Inferior parietal cortex (tissue), 1 donor: ENCODE measurements around the gene RFC5.
"Not testable (repeated sequence)": the region's sequence is repeated elsewhere in the genome, so short reads cannot be mapped to it uniquely, and the experiment has no call there.

Experiments used
- DNase-seq: peaks from one replicate; pipeline ENCODE4 v3.0.0-alpha.2; 2016; ENCODE audit errors: extremely low spot score

RFC5 gene

DNA sequence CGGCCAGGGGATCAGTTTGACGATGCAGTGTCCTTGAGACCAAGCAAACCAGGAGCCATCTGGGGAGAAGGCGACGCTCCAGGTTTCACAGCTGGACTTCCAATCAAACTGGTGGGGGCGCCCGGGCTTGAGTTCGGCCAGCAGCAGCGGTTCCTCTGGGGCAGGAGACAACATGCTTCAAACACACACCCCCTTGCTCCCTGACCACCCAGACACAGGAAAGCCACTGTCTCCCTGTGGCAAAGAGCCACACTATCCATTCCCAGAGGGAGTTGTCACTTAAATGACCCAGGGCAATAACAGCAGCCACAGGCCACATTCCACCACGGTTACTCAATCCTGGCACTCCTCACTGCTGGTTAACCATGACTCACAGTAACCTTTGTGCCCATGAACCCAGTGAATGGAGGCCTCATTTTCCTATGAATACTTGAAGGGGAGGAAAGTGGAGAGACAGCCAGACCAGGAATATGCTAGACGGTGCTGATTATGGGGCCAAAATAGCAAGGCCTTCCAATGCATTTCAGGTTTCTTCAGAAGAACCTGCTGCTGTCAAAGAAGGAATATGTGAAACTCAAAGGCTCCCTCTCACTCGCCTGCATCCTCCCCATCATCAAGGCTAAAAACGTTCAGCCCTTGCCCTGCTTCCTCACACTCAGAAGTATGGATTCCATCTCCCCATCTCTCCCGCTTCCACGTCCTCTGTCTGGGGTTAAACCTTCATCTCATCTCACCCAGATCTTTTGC lies 36.0 kb downstream of the RFC5 start:
- DNase-seq, result no peak

DNA sequence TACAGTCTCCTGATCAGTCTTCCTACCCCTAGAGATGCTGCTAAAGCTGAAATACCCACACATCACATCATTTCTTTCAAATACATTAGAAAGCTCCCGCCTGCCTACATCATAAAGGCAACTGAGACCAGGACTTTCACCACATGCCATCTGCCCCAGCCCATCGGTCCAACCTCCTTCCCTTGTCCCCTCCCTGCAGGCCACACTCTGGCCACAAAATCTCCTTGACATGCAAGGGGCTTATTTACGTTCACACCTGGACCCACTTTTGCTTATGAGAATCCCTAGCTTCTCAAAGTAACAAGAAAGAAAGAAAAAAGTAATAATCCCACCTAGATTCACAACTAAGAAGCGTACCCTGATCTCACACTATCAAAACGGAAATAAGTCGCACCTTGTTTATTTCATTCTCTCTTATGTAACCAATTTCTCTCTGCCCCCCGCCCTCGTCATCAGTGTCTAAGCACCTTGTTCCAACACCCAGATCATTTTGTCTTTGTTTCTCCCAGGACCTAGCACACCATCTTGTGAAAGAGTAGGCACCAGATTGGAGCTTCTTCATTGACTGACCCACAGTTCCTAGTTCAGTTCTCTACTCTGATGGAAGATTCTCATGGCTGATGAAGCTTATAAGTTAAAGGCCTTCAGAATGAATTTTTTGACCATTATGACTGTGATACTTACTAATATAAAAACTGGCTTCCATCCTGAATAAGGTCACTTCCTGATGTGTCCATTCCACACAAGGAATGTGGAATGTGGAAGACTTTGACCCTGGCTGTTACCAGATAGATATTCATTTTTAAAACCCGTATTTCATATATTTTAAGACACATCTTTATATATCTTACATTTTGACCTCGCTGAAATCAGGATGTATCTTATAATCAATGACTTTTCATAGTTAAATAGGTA lies 36.8 kb downstream of the RFC5 start:
- no peak for DNase-seq

DNA sequence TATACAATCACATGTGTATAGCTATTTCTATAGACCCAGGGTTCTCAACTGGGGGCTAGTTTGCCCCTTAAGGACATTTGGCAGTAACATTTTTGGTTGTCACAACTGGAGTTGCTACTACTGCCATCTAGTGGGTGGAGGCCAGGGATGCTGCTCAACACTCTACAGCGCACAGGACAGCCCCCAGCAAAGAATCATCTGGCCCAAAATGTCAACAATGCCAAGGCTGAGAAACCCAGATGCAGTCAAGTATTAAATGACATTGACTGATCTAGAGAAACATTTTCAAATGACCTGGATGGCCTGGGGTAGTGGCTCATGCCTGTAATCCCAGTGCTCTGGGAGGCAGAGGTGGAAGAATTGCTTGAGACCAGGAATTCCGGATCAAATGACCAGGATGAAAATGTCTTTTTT lies 38.6 kb downstream of the RFC5 start:
- DNase-seq, result no peak

DNA sequence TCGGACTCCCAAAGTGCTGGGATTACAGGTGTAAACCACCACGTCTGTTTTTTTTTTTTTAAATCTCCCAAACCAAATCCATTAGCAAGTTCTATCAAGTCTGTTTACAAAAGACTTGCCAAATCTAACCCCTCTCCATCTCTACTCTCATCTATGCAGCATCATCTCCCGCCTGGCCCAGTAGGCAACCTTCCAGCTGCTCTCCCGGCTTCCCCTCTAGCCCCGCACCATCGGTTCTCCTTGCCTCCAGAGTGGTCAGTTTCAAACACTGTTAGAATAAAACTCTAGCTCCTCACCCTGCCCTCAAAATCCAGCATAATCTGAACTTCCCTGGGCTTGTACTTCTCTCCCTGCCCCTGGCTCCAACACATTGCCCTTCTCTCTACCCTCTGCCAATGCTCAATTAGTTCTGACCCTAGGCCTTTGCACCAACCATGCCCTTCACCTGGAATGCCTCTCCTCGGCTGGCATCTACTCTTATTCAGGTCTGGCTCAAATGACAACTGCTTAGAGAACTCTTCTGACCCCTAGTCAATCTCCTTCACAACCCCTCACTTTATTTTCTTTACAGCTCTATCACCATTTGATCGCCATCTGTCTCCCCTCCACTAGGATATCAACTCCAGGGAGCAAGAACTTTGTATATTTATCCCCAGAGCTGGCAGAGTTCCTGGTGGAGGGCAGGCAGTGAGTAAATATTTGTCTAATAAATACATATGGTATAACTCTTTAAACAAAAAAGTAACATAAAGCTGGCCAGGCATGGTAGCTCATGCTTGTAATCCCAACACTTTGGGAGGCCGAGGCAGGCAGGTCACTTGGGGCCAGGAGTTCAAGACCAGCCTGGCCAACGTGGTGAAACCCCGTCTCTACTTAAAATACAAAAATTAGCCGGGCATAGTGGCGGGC lies 39.6 kb downstream of the RFC5 start:
- DNase-seq, result no peak

DNA sequence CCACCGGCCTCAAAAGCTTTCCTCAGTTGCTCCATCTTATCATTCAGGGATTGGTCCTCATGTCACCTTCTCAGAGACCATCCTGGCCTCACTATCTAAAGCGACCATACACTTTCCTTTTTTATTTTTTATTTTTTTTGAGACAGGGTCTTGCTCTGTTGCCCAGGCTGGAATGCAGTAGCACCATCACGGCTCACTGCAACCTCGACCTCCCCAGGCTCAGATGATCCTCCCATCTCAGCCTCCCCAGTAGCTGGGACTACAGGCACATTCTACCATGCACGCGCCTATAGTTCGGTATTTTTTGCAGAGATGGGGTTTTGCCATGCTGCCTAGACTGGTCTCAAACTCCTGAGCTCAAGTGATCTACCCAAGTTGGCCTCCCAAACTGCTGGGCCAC lies 41.7 kb downstream of the RFC5 start:
- DNase-seq, result no peak

DNA sequence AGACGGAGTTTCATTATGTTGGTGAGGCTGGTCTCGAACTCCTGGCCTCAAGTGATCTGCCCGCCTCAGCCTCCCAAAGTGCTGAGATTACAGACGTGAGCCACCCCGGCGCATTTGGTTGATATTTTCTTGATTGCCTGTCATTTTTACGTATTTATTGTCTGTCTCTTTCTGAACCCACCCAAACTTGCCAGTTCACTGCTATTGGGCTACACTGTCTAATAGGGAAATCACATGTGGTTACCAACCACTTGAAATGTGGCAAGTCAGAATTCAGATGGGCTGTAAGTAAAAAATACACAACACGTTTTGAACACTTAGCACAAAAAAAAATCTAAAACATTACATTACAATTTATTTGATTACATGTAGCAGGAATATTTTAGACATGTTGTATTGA lies 42.4 kb downstream of the RFC5 start:
- DNase-seq, result no peak

DNA sequence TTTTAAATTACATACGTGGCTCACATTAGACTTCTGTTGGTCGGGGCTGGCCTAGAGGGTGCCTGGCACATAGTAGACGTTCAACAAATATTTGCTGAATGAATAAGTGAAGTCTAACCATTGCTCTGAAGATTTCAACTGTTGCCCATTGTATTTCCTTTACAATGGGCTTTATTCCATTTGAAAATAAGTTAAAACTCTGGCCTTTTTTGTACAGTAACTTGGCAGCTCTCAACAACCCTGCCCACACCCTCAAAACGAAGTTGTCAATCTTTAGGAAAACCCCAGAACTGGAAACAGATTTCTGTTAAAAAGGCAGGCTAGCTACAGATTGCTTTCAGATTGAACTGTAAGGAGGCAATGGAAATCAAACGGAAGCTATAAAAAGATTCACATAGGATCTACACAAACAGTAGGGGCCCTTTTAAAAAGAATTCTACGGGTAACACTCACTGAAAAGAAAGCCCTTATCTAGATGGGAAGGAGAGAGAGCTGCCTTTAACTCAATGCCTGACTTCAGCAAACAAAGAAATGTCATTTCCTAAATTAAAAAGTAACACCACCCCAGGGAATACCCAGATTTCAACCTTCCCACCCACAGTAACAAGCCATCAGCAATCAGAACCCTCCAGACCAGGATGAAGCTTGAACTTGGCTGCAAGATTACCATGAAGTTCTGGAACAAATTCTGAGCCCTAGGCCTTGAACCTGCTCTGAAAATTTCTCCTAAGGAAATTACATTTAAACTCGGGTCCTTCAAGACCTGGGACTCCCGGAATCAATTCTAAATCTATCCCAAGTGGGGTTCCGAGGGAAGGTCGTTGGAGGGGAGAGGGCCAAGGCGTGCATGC lies 43.1 kb downstream of the RFC5 start:
- no peak for DNase-seq

DNA sequence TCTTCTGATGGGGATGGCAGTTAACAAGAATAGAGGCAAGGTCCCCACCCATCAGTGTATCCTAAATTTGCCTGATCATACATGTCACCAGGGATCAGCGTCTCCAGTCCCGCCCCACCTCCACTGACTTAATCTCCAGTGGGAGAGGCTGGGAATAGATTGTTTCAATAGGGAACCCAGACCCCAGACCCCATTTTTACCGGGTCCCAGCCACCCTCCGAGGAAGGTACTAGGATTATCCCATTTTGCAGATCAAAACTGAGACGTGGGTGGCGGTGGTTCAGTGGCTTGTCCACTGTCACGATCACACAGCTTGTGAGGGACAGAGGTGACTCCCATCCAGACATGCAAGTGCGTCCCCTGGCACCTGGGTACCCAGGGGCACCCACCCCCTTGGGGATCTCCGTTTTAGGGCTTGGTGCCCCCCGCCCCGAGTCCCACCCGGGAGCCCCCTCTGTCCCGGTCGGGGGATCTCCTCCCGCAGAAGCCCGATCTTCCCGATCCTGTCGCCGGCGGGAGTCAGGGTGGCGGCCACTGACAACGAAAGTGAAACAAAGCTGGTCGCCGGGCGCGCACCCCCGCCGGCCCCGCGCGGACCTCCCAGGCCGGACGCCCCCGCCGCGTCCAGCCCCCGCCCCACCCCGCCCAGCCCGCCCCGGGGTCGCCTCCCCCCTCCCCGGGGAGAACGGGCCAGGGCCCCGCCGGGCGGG lies 44.0 kb downstream of the RFC5 start:
- DNase-seq, result no peak

DNA sequence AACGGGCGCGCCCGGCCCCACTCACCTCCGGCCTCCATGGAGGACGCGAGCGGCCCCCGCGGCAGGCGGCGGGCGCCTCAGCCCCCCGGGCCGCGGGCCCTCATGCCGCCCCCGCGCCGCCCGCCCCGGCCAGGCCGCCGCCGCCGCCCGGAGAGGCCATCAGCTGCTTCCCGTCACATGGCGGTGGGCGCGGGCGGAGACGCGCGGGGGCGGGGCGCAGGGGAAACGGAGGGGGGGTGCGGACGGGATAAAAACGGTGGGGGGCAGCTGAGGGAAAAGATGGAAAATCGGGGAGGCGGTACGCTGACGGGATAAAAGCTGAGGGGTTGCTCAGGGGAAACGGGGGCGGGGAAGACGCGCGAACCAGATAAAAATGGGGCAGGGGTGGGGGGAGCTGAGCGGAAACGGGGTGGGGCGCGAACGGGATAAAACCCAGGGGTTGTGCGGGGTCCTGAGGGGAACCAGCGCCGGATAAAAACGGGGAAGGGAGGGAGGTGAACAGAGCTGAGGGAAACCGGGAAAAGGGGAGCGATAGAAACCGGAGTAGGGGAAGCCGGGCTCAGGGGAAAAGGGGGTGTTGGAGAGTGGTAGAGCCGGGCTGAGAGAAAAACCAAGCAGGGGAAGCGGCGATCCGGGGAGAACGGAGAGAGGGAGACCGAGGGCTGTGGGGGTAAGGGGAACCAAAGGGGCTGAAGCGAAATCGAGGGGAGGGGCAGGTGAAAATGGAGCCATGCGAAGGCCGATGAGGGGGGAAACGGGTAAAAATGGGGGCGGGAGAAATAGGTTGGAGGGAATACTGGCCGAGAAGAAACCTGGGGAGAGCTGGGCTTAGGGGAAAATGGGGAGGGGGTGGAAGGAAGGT lies 44.7 kb downstream of the RFC5 start, which contains the start of gene WSB2:
TSS of gene WSB2 (minus strand) at position 169 of the 862 bp plus-strand sequence. CDS start at position 38, 131 bp downstream.
- DNase-seq, result no peak

DNA sequence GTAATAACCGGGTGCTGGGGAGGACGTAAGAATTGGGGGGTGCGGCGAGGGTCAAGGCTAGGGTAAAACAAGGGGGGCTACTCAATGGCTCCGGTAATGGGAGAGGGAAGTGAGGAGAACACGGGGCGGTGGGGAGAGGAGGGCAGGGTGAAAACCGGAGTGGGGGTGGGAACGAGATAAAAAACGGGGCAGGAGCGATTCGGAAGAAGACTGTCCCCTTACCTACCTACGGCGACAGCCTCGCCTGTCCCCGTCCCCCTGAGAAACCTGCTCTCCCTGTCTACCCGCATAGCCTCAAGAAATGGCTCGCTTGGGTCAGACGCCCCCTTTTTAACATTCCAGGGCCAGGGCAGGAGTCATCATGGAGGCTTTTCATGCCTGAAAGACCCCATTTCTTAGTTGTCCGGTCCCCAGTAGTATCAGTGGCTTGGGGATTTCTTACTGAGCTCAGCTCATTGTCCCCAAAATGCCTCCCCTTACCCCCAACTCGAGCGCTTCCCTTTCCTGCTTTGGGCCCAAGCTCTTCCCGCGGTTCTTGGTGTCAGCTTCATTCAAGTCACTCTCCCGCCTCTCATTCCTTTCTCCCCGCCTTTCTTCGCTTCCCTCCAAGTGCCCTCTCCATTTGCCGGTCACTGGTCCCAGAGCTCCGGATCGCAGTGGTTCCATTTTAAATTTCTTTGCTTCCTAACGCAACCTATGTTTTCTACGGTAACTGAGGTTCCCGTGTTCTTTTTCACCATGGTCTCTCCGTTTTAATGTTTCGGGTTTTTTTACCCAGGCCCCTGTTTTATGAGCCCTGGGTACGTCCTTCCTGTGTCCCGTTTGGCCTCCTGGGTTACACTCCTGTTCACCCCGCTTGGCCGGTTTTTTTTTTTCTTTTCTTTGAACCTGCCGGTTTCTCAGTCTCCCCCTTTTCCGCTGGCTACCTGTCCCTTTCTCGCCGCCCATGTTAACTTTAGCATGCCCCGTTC lies 45.7 kb downstream of the RFC5 start:
- no peak for DNase-seq

DNA sequence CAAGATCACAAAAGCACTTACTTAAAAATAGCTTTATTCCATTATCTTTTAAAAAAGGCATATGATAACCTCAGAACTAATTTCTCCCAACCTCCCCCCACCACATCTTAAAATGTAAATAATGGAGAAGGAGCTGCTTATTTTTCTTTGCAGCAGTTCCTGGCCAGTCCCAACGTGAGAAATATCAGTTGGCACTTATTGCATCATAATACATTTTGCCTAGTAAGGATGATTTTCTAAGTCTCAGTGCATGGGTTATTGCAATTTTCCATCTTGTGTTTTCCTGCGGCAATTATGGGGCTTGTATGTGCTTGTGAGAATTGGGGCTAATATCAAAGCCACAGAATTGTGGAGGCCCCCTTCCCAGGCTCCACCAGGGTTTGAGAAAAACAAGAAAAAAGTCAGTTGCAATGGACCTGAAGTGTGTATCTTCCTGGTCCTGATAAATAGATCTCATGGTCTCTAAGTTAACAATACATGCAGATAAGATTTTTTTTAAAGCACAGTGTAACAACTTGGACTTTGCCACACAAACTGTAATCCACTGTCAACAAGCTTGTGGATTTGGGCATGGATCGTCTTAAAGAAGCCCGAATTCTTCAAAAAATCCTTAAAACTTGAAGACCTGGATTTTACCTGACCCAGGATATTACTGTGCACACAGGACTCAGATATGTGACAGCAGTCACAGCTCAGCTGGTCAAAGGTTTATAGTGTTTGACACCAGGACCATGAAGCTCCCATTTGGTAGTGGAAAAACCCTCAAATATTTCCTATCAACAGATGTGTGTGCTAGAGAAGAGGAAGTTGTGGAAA lies 47.3 kb downstream of the RFC5 start:
- DNase-seq, result no peak

DNA sequence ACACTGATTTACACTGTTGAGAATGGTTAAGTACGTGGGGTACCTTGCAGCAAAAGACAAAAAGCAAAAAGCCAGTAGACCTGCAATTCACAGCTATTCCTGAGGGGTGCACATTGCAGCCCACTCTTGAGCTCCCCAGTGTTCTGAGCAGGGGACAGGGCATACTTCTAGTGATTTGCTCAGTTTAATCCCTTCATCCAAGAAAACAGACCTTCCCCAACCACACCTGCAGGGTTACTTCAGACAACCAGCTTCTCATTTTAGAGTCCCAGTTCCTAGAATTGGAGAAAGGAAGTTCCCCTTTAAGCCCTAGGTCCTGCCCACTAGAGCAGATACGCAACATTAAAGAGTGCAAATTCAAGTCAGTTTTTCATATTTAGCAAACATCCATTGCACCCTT lies 48.1 kb downstream of the RFC5 start:
- no peak for DNase-seq

DNA sequence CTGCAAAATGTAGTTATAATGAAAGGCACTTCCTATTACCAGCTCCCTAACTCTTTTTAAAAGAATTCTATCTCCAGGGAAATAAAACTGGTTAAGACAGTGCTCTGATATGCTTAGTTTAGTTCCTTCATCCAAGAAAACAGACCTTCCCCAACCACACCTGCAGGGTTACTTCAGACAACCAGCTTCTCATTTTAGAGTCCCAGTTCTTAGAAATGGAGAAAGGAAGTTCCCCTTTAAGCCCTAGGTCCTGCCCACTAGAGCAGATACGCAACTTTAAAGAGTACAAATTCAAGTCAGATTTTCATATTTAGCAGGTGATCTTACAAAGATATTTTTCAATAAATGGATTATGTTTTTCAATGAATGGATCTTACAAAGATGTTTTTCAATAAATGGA lies 48.9 kb downstream of the RFC5 start:
- no peak for DNase-seq

DNA sequence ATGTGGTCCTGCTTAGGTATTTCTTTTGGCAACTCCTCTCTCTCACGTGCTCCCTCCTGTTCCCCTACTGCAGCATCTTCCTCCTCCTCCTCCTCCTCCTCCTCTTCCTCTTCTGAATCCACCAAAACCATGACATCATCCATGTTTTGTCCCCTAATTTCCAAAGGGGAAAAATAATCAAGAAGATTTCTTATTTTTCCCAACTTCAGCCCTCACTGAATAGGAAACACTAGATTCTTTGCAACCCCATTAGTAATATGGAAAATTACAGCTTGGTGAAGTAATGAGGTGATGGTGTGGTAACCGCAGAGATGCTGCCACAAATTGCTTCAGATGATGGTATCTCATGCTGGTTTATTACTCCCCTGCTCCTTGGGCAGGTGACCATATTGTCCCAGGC lies 51.9 kb downstream of the RFC5 start:
- DNase-seq, result no peak

DNA sequence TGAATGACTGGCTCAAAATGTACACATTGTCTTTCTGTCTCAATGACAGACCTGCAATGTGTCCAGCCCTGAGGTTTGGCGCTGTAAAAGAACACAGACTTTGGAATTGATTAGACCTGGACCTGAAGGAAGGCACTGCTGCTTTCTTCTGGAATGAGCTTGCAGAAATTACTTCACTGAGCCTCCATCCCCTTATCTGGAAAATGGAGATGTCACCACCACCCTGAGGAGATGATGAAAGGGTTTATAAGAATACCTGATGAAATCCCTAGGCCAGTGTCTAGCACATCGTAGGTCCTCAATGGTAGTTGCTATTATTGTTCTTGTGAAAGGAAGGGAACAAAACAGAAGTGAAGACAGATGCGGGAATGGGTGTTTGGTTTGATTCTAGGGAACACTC lies 54.1 kb downstream of the RFC5 start:
- DNase-seq, result no peak

DNA sequence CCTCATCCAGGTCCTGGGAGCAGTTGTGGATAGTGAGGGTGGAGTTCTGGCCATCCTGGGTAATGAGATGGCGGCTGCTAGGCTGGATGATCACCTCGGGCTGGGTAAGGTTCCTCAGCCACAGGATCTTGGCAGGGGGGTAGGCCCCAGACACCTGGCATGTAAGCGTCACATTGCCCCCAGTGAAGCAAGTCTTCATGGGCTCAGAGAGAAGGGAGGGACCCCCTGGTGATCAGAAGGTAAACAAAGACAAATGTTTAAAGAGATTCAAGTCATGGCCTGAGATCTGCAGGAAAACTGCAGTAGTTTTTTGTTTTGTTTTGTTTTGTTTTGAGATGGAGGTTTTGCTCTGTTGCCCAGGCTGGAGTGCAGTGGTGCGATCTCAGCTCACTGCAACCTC lies 57.3 kb downstream of the RFC5 start:
- DNase-seq, result no peak

DNA sequence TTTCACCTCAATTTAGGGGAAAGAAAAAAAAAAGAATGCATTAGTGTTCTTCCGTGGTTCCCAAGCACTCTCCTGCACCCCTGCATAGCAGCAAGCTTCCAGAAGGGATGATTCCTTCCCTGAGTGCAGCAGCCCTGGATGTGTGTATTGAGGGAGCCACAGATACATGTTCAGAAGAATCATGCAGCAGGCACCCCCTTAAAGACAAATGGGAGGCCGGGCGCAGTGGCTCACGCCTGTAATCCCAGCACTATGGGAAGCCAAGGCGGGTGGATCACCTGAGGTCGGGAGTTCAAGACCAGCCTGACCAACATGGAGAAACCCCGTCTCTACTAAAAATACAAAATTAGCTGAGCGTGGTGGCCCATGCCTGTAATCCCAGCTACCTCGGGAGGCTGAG lies 65.0 kb downstream of the RFC5 start:
- DNase-seq, result not testable (repeated sequence)
